Ishikawa (cell line): ENCODE data around the gene C5orf58.

Experiments used
- CEBPB ChIP-seq: IDR thresholded peaks from 2 replicates; pipeline ENCODE4 v1.6.1; 2012
- CREB1 ChIP-seq: IDR thresholded peaks from 2 replicates; pipeline ENCODE4 v1.6.1; 2012; ENCODE audit warnings: low read depth
- EGR1 ChIP-seq: IDR thresholded peaks from 2 replicates; pipeline ENCODE4 v1.6.1; 2012
- EP300 ChIP-seq: IDR thresholded peaks from 2 replicates; pipeline ENCODE4 v1.6.1; 2012; ENCODE audit warnings: borderline replicate concordance
- FOXM1 ChIP-seq: IDR thresholded peaks from 2 replicates; pipeline ENCODE4 v1.6.1; 2012; ENCODE audit warnings: low read depth, borderline replicate concordance
- NFIC ChIP-seq: IDR thresholded peaks from 2 replicates; pipeline ENCODE4 v1.6.1; 2012
- RAD21 ChIP-seq: IDR thresholded peaks from 2 replicates; pipeline ENCODE4 v1.6.1; 2012; ENCODE audit warnings: low read depth
- REST ChIP-seq: IDR thresholded peaks from 2 replicates; pipeline ENCODE4 v1.6.1; 2012; ENCODE audit warnings: low read depth, mild to moderate bottlenecking
- TAF1 ChIP-seq: IDR thresholded peaks from 2 replicates; pipeline ENCODE4 v1.6.1; 2012; ENCODE audit warnings: low read depth, mild to moderate bottlenecking
- TCF12 ChIP-seq: IDR thresholded peaks from 2 replicates; pipeline ENCODE4 v1.6.1; 2012; ENCODE audit warnings: low read depth
- TEAD4 ChIP-seq: IDR thresholded peaks from 2 replicates; pipeline ENCODE4 v1.6.1; 2012
- USF1 ChIP-seq: IDR thresholded peaks from 2 replicates; pipeline ENCODE4 v1.6.1; 2012
- YY1 ChIP-seq: IDR thresholded peaks from 2 replicates; pipeline ENCODE4 v1.6.1; 2012; ENCODE audit warnings: low read depth
- ZBTB7A ChIP-seq: IDR thresholded peaks from 2 replicates; pipeline ENCODE4 v1.6.1; 2012; ENCODE audit warnings: low read depth
- TF ChIP-seq, protein P1 (sequence below): IDR thresholded peaks from 2 replicates; pipeline ENCODE4 v1.6.1; 2012

Gene C5orf58

GRCh38 chr5:170288551-170288950, 55.8 kb downstream of the C5orf58 start:
- no peak for TF ChIP-seq TAF1
- TF ChIP-seq REST = no peak
- no peak for TF ChIP-seq EP300
- TF ChIP-seq USF1 = no peak
- TF ChIP-seq CEBPB = no peak
- TF ChIP-seq ZBTB7A = no peak
- no peak for TF ChIP-seq NFIC
- no peak for TF ChIP-seq FOXM1
- TF ChIP-seq, protein P1, sequence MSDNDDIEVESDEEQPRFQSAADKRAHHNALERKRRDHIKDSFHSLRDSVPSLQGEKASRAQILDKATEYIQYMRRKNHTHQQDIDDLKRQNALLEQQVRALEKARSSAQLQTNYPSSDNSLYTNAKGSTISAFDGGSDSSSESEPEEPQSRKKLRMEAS = no peak
- TF ChIP-seq TCF12 = no peak
- TF ChIP-seq TEAD4 = no peak
- no peak for TF ChIP-seq EGR1
- TF ChIP-seq RAD21 = no peak
- no peak for TF ChIP-seq CREB1
- no peak for TF ChIP-seq YY1

- TF ChIP-seq EGR1 (no peak), TCF12 (no peak), REST (no peak), CEBPB (no peak), CREB1 (no peak), RAD21 (no peak), YY1 (no peak), FOXM1 (no peak), TEAD4 (no peak), NFIC (no peak), EP300 (no peak), TAF1 (no peak), USF1 (no peak)
- TF ChIP-seq, protein P1 = no peak
Observed at GRCh38 chr5:170289121-170289520, 56.3 kb downstream of the C5orf58 start.

DNA sequence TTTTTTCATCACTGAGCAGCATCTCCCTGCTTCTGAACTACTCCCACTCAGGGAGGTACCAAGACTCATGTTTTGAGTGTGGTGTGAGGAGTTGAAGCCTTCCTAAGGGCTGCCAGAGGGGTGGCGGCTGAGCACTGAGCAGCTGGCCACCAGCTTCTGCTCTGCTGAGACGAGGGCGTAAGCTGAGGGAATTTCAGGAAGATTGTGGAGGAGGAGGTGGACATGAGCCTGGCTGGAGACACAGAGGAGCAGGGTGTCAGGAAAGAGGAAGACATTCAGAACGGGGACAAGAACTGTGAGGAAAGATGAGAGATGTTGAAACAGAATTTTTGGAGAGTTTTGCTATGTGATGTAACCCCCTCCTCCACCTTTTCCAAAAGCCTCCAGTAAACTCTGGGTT, 57.0 kb downstream of the C5orf58 start:
- TF ChIP-seq ZBTB7A (no peak), TAF1 (no peak), NFIC (no peak), YY1 (no peak), EGR1 (no peak), CREB1 (no peak)
- TF ChIP-seq, protein P1 = no peak

DNA sequence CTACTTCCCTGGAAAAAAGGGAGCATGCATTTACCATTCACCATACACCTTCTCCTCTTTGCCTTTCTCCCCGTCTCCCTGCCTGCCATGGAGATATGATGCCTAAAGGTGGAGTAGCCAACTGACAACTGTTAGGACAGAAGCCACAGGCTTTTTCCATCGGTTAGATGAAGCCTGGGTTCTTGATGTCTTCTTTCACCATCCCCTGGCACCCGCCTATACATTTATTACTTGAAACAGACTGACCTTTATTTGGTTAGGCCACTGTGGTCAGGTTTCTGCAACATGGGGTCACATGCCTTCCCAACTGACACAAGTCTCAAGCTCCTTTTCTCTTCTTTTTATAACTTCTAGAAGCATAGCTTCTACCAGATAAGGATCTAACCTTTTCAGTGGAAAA, 57.7 kb downstream of the C5orf58 start:
- TF ChIP-seq ZBTB7A (no peak), YY1 (no peak), RAD21 (no peak), NFIC (no peak), TAF1 (no peak), TCF12 (no peak), EP300 (no peak), TEAD4 (no peak), FOXM1 (no peak), REST (no peak), USF1 (no peak), CREB1 (no peak)
- TF ChIP-seq, protein P1 = no peak
